ENCODE results near the gene SLC27A3. TPM values are rescaled to one million over a fixed set of nuclear protein-coding genes. Genes with fewer than 3 reads are reported as not detected.

SLC27A3 gene
- total RNA-seq, 2 experiments from 2014 or later = 4.5 to 10.2 TPM

DNA sequence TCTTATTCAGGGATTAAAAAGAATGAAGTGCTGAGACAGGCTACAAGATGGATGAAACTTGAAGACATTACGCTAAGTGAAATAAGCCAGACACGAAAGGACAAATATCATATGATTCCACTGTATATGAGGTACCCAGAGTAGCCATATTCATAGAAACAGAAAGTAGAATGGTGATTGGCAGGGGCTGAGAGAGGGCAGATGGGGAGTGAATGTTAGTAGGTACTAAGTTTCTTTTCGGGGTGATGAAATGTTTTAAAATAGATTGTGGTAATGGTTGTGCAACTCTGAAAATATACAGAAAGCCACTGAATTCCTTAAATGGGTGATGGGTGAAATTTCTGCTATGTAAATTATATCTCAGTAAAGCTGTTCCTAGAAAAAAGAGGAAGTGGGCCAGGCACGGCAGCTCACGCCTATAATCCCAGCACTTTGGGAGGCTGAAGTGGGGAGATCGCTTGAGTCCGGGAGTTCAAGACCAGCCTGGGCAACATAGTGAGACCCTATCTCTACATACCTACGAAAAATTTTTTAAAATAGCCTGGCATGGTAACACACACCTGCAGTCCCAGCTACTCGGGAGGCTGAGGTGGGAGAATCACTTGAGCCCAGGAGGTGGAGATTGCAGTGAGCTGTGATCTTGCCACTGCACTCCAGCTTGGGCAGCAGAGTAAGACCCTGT is 15.9 kb downstream of the SLC27A3 start:
- Histone ChIP-seq H3K36me3 (ENCODE audit: insufficient read depth, low read length) (no peaks in the 10 kb centered on the region), H3K4me3 (ENCODE audit: low read depth, low read length, poor library complexity, severe bottlenecking) (peak overlapping the region; percentile 33), H4K20me1 (ENCODE audit: insufficient read depth, low read length) (no peaks in the 10 kb centered on the region), H3K27ac (ENCODE audit: low read depth, low read length, poor library complexity, severe bottlenecking) (peak overlapping the region; percentile 27), H3K4me1 (ENCODE audit: insufficient read depth, low read length, poor library complexity, severe bottlenecking) (peaks cover 29% of the 10 kb centered on the region), H3K79me2 (ENCODE audit: insufficient read depth, low read depth, low read length) (no peaks in the 10 kb centered on the region), H3K9me2 (ENCODE audit: insufficient read depth, low read length) (no peaks in the 10 kb centered on the region), H2AFZ (ENCODE audit: low read length) (peak overlapping the region; percentile 50; the same call in 1 of the 2 replicates), H3K9me3 (ENCODE audit: low read length) (no peaks in the 10 kb centered on the region; the same call in 1 of the 2 replicates), H3K4me2 (ENCODE audit: low read length) (peak overlapping the region; percentile 51)
- intact Hi-C loops (cut with micrococcal nuclease; ENCODE audit: unreplicated experiment) = no loop called here
- DNase-seq (ENCODE audit: low spot score) = peak; percentile 59
- ChIA-PET POLR2A (interaction anchor here (0.9 to 1.0 kb wide), 2 partner anchors 13 to 212 kb away, joined by 3 to 4 read pairs; no protein-coding TSS in a partner anchor), CTCF (ENCODE audit: unreplicated experiment) (no interaction called here)
- BruUV-seq (replicated peaks) = no TSS peak
- TF ChIP-seq, protein P1, sequence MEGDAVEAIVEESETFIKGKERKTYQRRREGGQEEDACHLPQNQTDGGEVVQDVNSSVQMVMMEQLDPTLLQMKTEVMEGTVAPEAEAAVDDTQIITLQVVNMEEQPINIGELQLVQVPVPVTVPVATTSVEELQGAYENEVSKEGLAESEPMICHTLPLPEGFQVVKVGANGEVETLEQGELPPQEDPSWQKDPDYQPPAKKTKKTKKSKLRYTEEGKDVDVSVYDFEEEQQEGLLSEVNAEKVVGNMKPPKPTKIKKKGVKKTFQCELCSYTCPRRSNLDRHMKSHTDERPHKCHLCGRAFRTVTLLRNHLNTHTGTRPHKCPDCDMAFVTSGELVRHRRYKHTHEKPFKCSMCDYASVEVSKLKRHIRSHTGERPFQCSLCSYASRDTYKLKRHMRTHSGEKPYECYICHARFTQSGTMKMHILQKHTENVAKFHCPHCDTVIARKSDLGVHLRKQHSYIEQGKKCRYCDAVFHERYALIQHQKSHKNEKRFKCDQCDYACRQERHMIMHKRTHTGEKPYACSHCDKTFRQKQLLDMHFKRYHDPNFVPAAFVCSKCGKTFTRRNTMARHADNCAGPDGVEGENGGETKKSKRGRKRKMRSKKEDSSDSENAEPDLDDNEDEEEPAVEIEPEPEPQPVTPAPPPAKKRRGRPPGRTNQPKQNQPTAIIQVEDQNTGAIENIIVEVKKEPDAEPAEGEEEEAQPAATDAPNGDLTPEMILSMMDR (conservative IDR thresholded peaks at IDR 0.05; ENCODE audit: low read length) = 0 out of 2 replicates have a peak, but pooled peaks have one; percentile 3
- no peak for TF ChIP-seq EZH2phosphoT487 (IDR thresholded peaks at IDR 0.05; ENCODE audit: borderline replicate concordance, low read depth, low read length)

DNA sequence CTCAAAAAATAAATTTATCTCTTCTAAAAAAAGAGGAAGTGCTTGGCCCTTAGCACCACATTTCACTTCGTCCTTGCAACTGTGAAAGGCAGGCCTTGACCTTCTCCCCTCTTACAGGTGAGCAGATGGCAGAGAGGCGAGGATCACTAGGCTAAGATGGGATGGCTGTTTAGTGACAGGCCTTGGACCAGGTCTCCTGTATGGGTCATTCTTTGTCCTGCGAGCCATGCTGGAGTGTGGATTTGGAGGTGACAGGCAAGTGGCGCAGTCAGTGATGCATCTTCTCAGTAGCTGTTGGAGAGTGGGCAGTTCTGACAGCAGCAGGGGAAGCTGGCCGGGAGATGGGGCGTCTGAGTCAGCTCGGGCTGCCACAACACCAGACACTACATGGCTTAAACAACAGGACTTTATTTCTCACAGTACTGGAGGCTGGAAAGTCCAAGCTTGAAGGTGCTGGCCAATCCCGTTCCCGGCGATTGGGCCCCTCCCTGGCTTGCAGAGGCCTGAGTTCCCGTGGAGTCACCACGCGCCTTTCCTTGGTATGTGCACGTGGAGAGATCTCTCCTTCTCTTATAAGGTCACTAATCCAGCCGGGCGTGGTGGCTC is 16.5 kb downstream of the SLC27A3 start:
- no peaks in the 10 kb centered on the region for H3K79me2 ChIP-seq (ENCODE audit: insufficient read depth, low read depth, low read length)
- no TSS peak for BruUV-seq (replicated peaks)
- peak; percentile 47 for DNase-seq (ENCODE audit: low spot score)
- H3K4me1 ChIP-seq (ENCODE audit: insufficient read depth, low read length, poor library complexity, severe bottlenecking) = peaks cover 29% of the 10 kb centered on the region
- H3K9me3 ChIP-seq (ENCODE audit: low read length) = no peaks in the 10 kb centered on the region
- no peaks in the 10 kb centered on the region for H3K9me2 ChIP-seq (ENCODE audit: insufficient read depth, low read length)
- ChIA-PET CTCF (ENCODE audit: unreplicated experiment) (no interaction called here), POLR2A (interaction anchor here (0.9 to 1.0 kb wide), 2 partner anchors 12 to 211 kb away, joined by 3 to 4 read pairs; no protein-coding TSS in a partner anchor)
- H4K20me1 ChIP-seq (ENCODE audit: insufficient read depth, low read length) = no peaks in the 10 kb centered on the region
- peak overlapping the region; percentile 50; the same call in 1 of the 2 replicates for H2AFZ ChIP-seq (ENCODE audit: low read length)
- TF ChIP-seq EZH2phosphoT487 (IDR thresholded peaks at IDR 0.05; ENCODE audit: borderline replicate concordance, low read depth, low read length) = no peak
- TF ChIP-seq, protein P1 (conservative IDR thresholded peaks at IDR 0.05; ENCODE audit: low read length) = 0 out of 2 replicates have a peak, but pooled peaks have one; percentile 13
- intact Hi-C loops (cut with micrococcal nuclease; ENCODE audit: unreplicated experiment) = no loop called here
- peak overlapping the region; percentile 33 for H3K4me3 ChIP-seq (ENCODE audit: low read depth, low read length, poor library complexity, severe bottlenecking)
- no peaks in the 10 kb centered on the region for H3K36me3 ChIP-seq (ENCODE audit: insufficient read depth, low read length)
- H3K4me2 ChIP-seq (ENCODE audit: low read length) = peak overlapping the region; percentile 51
- H3K27ac ChIP-seq (ENCODE audit: low read depth, low read length, poor library complexity, severe bottlenecking) = peak overlapping the region; percentile 27

DNA sequence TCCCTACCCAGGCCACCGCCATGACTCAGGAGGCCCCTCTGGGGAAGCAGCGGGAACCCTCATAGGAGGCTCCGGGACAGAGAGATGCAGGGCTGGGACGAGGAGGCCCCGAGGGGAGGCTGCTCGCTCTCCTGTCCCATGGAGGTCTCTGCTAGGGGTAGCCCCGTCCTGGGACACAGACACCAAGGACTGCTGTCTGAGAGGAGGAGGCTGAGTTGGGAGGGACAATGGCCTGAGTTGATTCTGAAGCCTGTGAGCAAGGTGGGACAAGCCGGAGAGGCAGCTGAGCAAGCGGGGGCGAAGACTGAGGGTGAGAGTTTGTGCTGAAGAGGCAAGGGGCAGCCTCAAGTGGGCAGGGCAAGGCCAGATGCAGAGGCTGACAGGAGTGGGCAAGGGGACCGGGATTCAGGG is 17.4 kb downstream of the SLC27A3 start:
- ChIA-PET POLR2A (no interaction called here), CTCF (ENCODE audit: unreplicated experiment) (no interaction called here)
- Histone ChIP-seq H3K9me2 (ENCODE audit: insufficient read depth, low read length) (no peaks in the 10 kb centered on the region), H4K20me1 (ENCODE audit: insufficient read depth, low read length) (no peaks in the 10 kb centered on the region), H3K79me2 (ENCODE audit: insufficient read depth, low read depth, low read length) (no peaks in the 10 kb centered on the region), H3K4me1 (ENCODE audit: insufficient read depth, low read length, poor library complexity, severe bottlenecking) (peaks cover 32% of the 10 kb centered on the region), H3K36me3 (ENCODE audit: insufficient read depth, low read length) (no peaks in the 10 kb centered on the region), H3K27ac (ENCODE audit: low read depth, low read length, poor library complexity, severe bottlenecking) (no peak overlapping the region), H3K4me2 (ENCODE audit: low read length) (no peak overlapping the region), H2AFZ (ENCODE audit: low read length) (no peak overlapping the region), H3K9me3 (ENCODE audit: low read length) (no peaks in the 10 kb centered on the region), H3K4me3 (ENCODE audit: low read depth, low read length, poor library complexity, severe bottlenecking) (no peak overlapping the region)
- no peak for TF ChIP-seq EZH2phosphoT487 (IDR thresholded peaks at IDR 0.05; ENCODE audit: borderline replicate concordance, low read depth, low read length)
- TF ChIP-seq, protein P1 (conservative IDR thresholded peaks at IDR 0.05; ENCODE audit: low read length) = no peak
- intact Hi-C loops (cut with micrococcal nuclease; ENCODE audit: unreplicated experiment) = no loop called here
- BruUV-seq (replicated peaks) = no TSS peak
- no peak for DNase-seq (ENCODE audit: low spot score)
